ENCODE data around the gene LIPT2.
A peak's percentile ranks its signal among the peaks of the same experiment; 100 is the strongest.

The LIPT2 gene

GRCh38 chr11:74533421-74533820 lies 39.9 kb upstream of the LIPT2 start:
- H3K27ac ChIP-seq, result no peak overlapping the region
- TF ChIP-seq ZFX (IDR thresholded peaks at IDR 0.05; ENCODE audit: borderline replicate concordance) (no peak), CTCF (IDR thresholded peaks at IDR 0.05) (no peak)

- H3K27ac ChIP-seq, result no peak overlapping the region
- TF ChIP-seq CTCF (IDR thresholded peaks at IDR 0.05) (no peak), ZFX (IDR thresholded peaks at IDR 0.05; ENCODE audit: borderline replicate concordance) (no peak)
These were observed 39.1 kb upstream of the LIPT2 start for GRCh38 chr11:74532501-74533246.

- TF ChIP-seq ZFX (IDR thresholded peaks at IDR 0.05; ENCODE audit: borderline replicate concordance), result no peak
- no peak for TF ChIP-seq CTCF (IDR thresholded peaks at IDR 0.05)
- no peak overlapping the region for H3K27ac ChIP-seq
These were observed 31.5 kb upstream of the LIPT2 start for GRCh38 chr11:74524978-74525377.

- TF ChIP-seq ZFX (IDR thresholded peaks at IDR 0.05; ENCODE audit: borderline replicate concordance) (no peak), CTCF (IDR thresholded peaks at IDR 0.05) (no peak)
- H3K27ac ChIP-seq, result no peak overlapping the region
These were observed 31.0 kb upstream of the LIPT2 start for GRCh38 chr11:74524501-74524900.

GRCh38 chr11:74522776-74523175 lies 29.3 kb upstream of the LIPT2 start:
- TF ChIP-seq ZFX (IDR thresholded peaks at IDR 0.05; ENCODE audit: borderline replicate concordance) (no peak), CTCF (IDR thresholded peaks at IDR 0.05) (no peak)
- H3K27ac ChIP-seq, result peak overlapping the region; percentile 30; the same call in 1 of the 2 replicates

GRCh38 chr11:74521666-74522252 lies 28.2 kb upstream of the LIPT2 start:
- no peak overlapping the region for H3K27ac ChIP-seq
- TF ChIP-seq CTCF (IDR thresholded peaks at IDR 0.05), result no peak
- TF ChIP-seq ZFX (IDR thresholded peaks at IDR 0.05; ENCODE audit: borderline replicate concordance), result no peak

- H3K27ac ChIP-seq, result no peak overlapping the region
- TF ChIP-seq CTCF (IDR thresholded peaks at IDR 0.05) (no peak), ZFX (IDR thresholded peaks at IDR 0.05; ENCODE audit: borderline replicate concordance) (no peak)
These were observed 27.6 kb upstream of the LIPT2 start for GRCh38 chr11:74520927-74521665.
